OCI-LY1 (cell line): Measurements from ENCODE around the gene ARPC5L.

Experiments used
- EZH2 ChIP-seq: fragments of 200-600 bp; sonication (generic), shearing (Covaris generic); IDR thresholded peaks from 2 replicates; pipeline ENCODE4 v1.8.0; 2017; ENCODE audit warnings: borderline replicate concordance, mixed run types, mild to moderate bottlenecking, antibody characterized with exemption, low read length, moderate library complexity, mixed read lengths
- TF ChIP-seq, protein P1 (sequence below): fragments of 200-600 bp; sonication (generic), shearing (Covaris generic); IDR thresholded peaks from 2 replicates; pipeline ENCODE4 v1.5.1; 2017; ENCODE audit warnings: mild to moderate bottlenecking, antibody characterized with exemption, low read length, moderate library complexity, mixed read lengths

DNA sequence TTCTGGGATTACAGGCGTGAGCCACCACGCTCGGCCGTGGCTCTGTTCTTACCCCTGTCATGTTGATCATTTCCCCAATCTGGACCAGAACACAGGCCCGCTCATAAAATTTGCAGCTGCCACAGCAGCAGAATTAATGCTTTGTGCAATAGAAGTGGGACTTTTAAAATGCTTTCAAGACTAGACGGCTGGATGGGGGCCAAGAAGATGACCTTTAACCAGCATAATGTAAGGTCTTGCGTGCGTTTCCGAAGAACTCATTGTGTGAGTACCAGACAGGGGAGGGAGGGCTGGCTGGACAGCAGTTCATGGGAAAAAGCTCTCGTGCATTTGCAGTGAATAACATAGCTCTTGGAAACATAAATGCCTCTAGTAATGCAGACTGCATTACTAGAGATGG, 12.1 kb upstream of the ARPC5L start:
- TF ChIP-seq EZH2: no peak
- TF ChIP-seq, protein P1, sequence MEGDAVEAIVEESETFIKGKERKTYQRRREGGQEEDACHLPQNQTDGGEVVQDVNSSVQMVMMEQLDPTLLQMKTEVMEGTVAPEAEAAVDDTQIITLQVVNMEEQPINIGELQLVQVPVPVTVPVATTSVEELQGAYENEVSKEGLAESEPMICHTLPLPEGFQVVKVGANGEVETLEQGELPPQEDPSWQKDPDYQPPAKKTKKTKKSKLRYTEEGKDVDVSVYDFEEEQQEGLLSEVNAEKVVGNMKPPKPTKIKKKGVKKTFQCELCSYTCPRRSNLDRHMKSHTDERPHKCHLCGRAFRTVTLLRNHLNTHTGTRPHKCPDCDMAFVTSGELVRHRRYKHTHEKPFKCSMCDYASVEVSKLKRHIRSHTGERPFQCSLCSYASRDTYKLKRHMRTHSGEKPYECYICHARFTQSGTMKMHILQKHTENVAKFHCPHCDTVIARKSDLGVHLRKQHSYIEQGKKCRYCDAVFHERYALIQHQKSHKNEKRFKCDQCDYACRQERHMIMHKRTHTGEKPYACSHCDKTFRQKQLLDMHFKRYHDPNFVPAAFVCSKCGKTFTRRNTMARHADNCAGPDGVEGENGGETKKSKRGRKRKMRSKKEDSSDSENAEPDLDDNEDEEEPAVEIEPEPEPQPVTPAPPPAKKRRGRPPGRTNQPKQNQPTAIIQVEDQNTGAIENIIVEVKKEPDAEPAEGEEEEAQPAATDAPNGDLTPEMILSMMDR: no peak
